H1 (cell line): ENCODE data around the gene ALDH1A3. TPM values are rescaled to one million over a fixed set of nuclear protein-coding genes. Genes with fewer than 3 reads are reported as not detected.

Source experiments
- CTCF ChIA-PET: fragments of 300-600 bp; sonication (Branson Sonifier 250); formaldehyde crosslinking; loops from one replicate; lab custom pipeline; 2021; ENCODE audit not compliant: partially characterized antibody; lab: Charles Lee
- POLR2A ChIA-PET: fragments of 300-600 bp; sonication (Branson Sonifier 250); formaldehyde crosslinking; loops from one replicate; lab custom pipeline; 2021; ENCODE audit warnings: inconsistent platforms; ENCODE audit not compliant: partially characterized antibody; lab: Charles Lee
- DNase-seq, 2 experiments: peaks; one replicate each; pipeline versions ENCODE4 v3.0.0 to v3.0.0-alpha.2; 2010 to 2022; ENCODE audit warnings: low spot score in 2 of 2, low read depth in 1 of 2, mixed read lengths in 1 of 2
- FAIRE-seq: peaks from 2 replicates; lab custom pipeline; 2011; peaks lifted over from hg19 to GRCh38; lab: Jason Lieb, UNC
- H2AFZ ChIP-seq: 2 replicates; pipeline ENCODE4 v1.8.1; 2012; ENCODE audit warnings: low read length, inconsistent platforms
- H2AK5ac ChIP-seq: 2 replicates; pipeline ENCODE4 v1.6.1; 2013; ENCODE audit warnings: low read depth, low read length
- H2BK120ac ChIP-seq: replicated peaks from 2 replicates; pipeline ENCODE3; 2013; ENCODE audit warnings: low read depth, low read length, inconsistent platforms
- H2BK12ac ChIP-seq: 2 replicates; pipeline ENCODE4 v1.6.1; 2013; ENCODE audit warnings: low read depth, low read length
- H2BK15ac ChIP-seq: 2 replicates; pipeline ENCODE4 v1.6.1; 2013; ENCODE audit warnings: low read length
- H2BK20ac ChIP-seq: 2 replicates; pipeline ENCODE4 v1.6.1; 2013; ENCODE audit warnings: low read length
- H2BK5ac ChIP-seq: 2 replicates; pipeline ENCODE4 v1.6.1; 2013; ENCODE audit warnings: low read depth, low read length
- H3K14ac ChIP-seq: 2 replicates; pipeline ENCODE4 v1.6.1; 2013; ENCODE audit warnings: inconsistent platforms; ENCODE audit not compliant: insufficient read length
- H3K18ac ChIP-seq: 2 replicates; pipeline ENCODE4 v1.6.1; 2013; ENCODE audit warnings: low read length; ENCODE audit errors: extremely low read depth
- H3K23ac ChIP-seq: 2 replicates; pipeline ENCODE4 v1.6.1; 2013; ENCODE audit warnings: inconsistent platforms; ENCODE audit not compliant: insufficient read length
- H3K23me2 ChIP-seq: 2 replicates; pipeline ENCODE4 v1.6.1; 2013; ENCODE audit warnings: low read depth, low read length
- H3K27ac ChIP-seq: 2 replicates; pipeline ENCODE4 v1.6.1; 2011; ENCODE audit warnings: low read depth, low read length, inconsistent platforms
- H3K27me3 ChIP-seq, 4 experiments: replicated peaks in 1 of 4; 1 replicate in 1 of 4; 2 replicates in 3 of 4; pipeline versions ENCODE4 v1.6.1 to v1.8.1; 2011 to 2013; ENCODE audit warnings: low read length in 3 of 4, mild to moderate bottlenecking in 3 of 4, inconsistent platforms in 2 of 4, mixed read lengths in 2 of 4, moderate library complexity in 1 of 4; ENCODE audit not compliant: control insufficient read depth in 3 of 4, insufficient read depth in 3 of 4; ENCODE audit errors: extremely low read depth in 1 of 4
- H3K36me3 ChIP-seq, 4 experiments: 2 replicates each; pipeline versions ENCODE4 v1.6.1 to v1.8.1; 2011 to 2013; ENCODE audit warnings: mild to moderate bottlenecking in 4 of 4, low read length in 3 of 4, moderate library complexity in 2 of 4, control low read depth in 1 of 4, inconsistent platforms in 1 of 4; ENCODE audit not compliant: insufficient read depth in 4 of 4, control insufficient read depth in 2 of 4
- H3K4ac ChIP-seq: replicated peaks from 2 replicates; pipeline ENCODE3; 2013; ENCODE audit warnings: low read length, low read depth, mixed read lengths, inconsistent platforms; ENCODE audit not compliant: insufficient read length
- H3K4me1 ChIP-seq, 4 experiments: replicated peaks in 1 of 4; 1 replicate in 1 of 4; 2 replicates in 3 of 4; pipeline versions ENCODE4 v1.6.1 to v1.8.1; 2011 to 2013; ENCODE audit warnings: low read length in 3 of 4, inconsistent platforms in 2 of 4, mixed read lengths in 1 of 4; ENCODE audit not compliant: insufficient read depth in 4 of 4, control insufficient read depth in 3 of 4
- H3K4me2 ChIP-seq, 2 experiments: 2 replicates each; pipeline versions ENCODE4 v1.6.1 to v1.8.1; 2011 to 2013; ENCODE audit warnings: low read depth in 2 of 2, low read length in 2 of 2, control low read depth in 1 of 2, inconsistent platforms in 1 of 2, mild to moderate bottlenecking in 1 of 2; ENCODE audit not compliant: insufficient read depth in 1 of 2
- H3K4me3 ChIP-seq, 4 experiments: fragments of 200-600, 300-600 bp in 1 of 4; sonication (generic), shearing (Covaris generic), sonication (Bioruptor Twin) in 1 of 4; 2 replicates each; pipeline versions ENCODE4 v1.5.1 to v1.8.1; 2011 to 2016; ENCODE audit warnings: low read length in 4 of 4, low read depth in 3 of 4, control low read depth in 2 of 4, inconsistent platforms in 2 of 4, mild to moderate bottlenecking in 2 of 4, mixed read lengths in 1 of 4, moderate library complexity in 1 of 4; ENCODE audit not compliant: insufficient read depth in 2 of 4; ENCODE audit errors: extremely low read depth in 1 of 4
- H3K56ac ChIP-seq: replicated peaks from 2 replicates; pipeline ENCODE3; 2013; ENCODE audit warnings: low read depth, mild to moderate bottlenecking, mixed read lengths, low read length, inconsistent platforms; ENCODE audit not compliant: insufficient read length
- H3K79me1 ChIP-seq: 2 replicates; pipeline ENCODE4 v1.6.1; 2013; ENCODE audit warnings: low read depth, low read length, control low read depth
- H3K79me2 ChIP-seq, 2 experiments: 2 replicates each; pipeline versions ENCODE4 v1.6.1 to v1.8.1; 2012 to 2013; ENCODE audit warnings: low read length in 2 of 2, mild to moderate bottlenecking in 2 of 2, inconsistent platforms in 1 of 2; ENCODE audit not compliant: insufficient read depth in 2 of 2, control insufficient read depth in 1 of 2
- H3K9ac ChIP-seq, 4 experiments: replicated peaks in 1 of 4; 1 replicate in 1 of 4; 2 replicates in 3 of 4; pipeline versions ENCODE4 v1.6.1 to v1.8.1; 2011 to 2013; ENCODE audit warnings: low read depth in 3 of 4, low read length in 3 of 4, control low read depth in 2 of 4, mild to moderate bottlenecking in 2 of 4, moderate library complexity in 2 of 4, inconsistent platforms in 1 of 4; ENCODE audit errors: extremely low read depth in 1 of 4
- H3K9me3 ChIP-seq, 2 experiments: 2 replicates each; pipeline versions ENCODE4 v1.6.1 to v1.8.1; 2012 to 2013; ENCODE audit warnings: mild to moderate bottlenecking in 2 of 2, moderate library complexity in 2 of 2, control low read depth in 1 of 2, inconsistent platforms in 1 of 2, low read depth in 1 of 2, low read length in 1 of 2, mixed read lengths in 1 of 2; ENCODE audit not compliant: insufficient read depth in 2 of 2
- H4K20me1 ChIP-seq, 2 experiments: replicated peaks in 1 of 2; 2 replicates each; pipeline versions ENCODE3 to v1.8.1; 2011 to 2013; ENCODE audit warnings: inconsistent platforms in 2 of 2, low read length in 2 of 2, mild to moderate bottlenecking in 1 of 2; ENCODE audit not compliant: insufficient read depth in 2 of 2, control insufficient read depth in 1 of 2
- H4K5ac ChIP-seq: 2 replicates; pipeline ENCODE4 v1.6.1; 2013; ENCODE audit warnings: low read length, low read depth, mixed read lengths, inconsistent platforms; ENCODE audit not compliant: insufficient read length
- H4K8ac ChIP-seq: 2 replicates; pipeline ENCODE4 v1.8.0; 2013; ENCODE audit warnings: mild to moderate bottlenecking, moderate library complexity, low read length, inconsistent platforms; ENCODE audit not compliant: insufficient read depth; ENCODE audit errors: extremely low read depth
- H4K91ac ChIP-seq: replicated peaks from 2 replicates; pipeline ENCODE3; 2013; ENCODE audit warnings: low read length, mixed read lengths, inconsistent platforms; ENCODE audit not compliant: insufficient read length
- NANOG ChIP-seq: IDR thresholded peaks from 2 replicates; pipeline ENCODE4 v1.6.1; 2011; ENCODE audit warnings: low read length, low read depth, mild to moderate bottlenecking, inconsistent platforms; ENCODE audit not compliant: insufficient read depth, poor library complexity, severe bottlenecking
- WGBS, 2 experiments: shearing (Covaris generic) in 1 of 2; methylation state at CpG; one replicate each; pipeline versions ENCODE4 v1.1.6 to v1.1.7; 2013 to 2015; ENCODE audit warnings: low lambda C conversion rate in 2 of 2, mixed read lengths in 2 of 2, inconsistent platforms in 1 of 2, low coverage in 1 of 2, missing lambda C conversion rate in 1 of 2; ENCODE audit not compliant: insufficient replicate concordance in 2 of 2, insufficient coverage in 1 of 2, insufficient read length in 1 of 2; ENCODE audit errors: extremely low coverage in 1 of 2, missing lambda C conversion rate in 1 of 2; 5-methylcytosine and 5-hydroxymethylcytosine counted together
- polyA plus RNA-seq, 7 experiments: library from polyadenylated mRNA; depleted of rRNA in 3 of 7; stranded (reverse) in 5 of 7; unstranded in 2 of 7; fragments of >200 nt in 5 of 7; fragments of 200-250 nt in 2 of 7; gene quantifications; 1 replicate in 5 of 7; 2 replicates in 1 of 7; 4 replicates in 1 of 7; pipeline versions ENCODE4 v1.2.1 to v1.2.3, GENCODE V29; 2011 to 2013; ENCODE audit warnings: missing spikeins in 2 of 7, mixed read lengths in 2 of 7
- total RNA-seq: library from RNA; stranded (reverse); fragmentation: NEBNext Ultra II Directional; extraction: Animal tissue kit (Norgen Biotek cat#: 25700); gene quantifications from 2 replicates; pipeline ENCODE4 v1.2.1, GENCODE V29; 2021

ALDH1A3 gene
- total and polyA plus RNA-seq, 2 of the 8 experiments (the other 6 are each of a cell fraction or from before 2014, with no cell fraction given) = 2.2 to 5.5 TPM

- no peak overlapping the region for H3K4ac ChIP-seq
- H2AFZ ChIP-seq = no peak overlapping the region
- H3K23me2 ChIP-seq = no peaks in the 10 kb centered on the region; the same call in 1 of the 2 replicates
- peaks cover 0 to 1% of the 10 kb centered on the region in 2 experiments for H4K20me1 ChIP-seq
- H3K36me3 ChIP-seq = no peaks in the 10 kb centered on the region
- H2BK12ac ChIP-seq = no peak overlapping the region
- no peak overlapping the region for H3K4me3 ChIP-seq
- no peaks in the 10 kb centered on the region for H3K79me2 ChIP-seq
- POLR2A ChIA-PET = no interaction called here
- no peak overlapping the region for H4K5ac ChIP-seq
- no peak overlapping the region for H4K8ac ChIP-seq
- H2BK5ac ChIP-seq = no peak overlapping the region
- no peak overlapping the region for H3K56ac ChIP-seq
- CTCF ChIA-PET = interaction anchor here (0.9 to 1.8 kb wide), 6 partner anchors 13 to 366 kb away, joined by 3 to 9 read pairs (median 4); partner anchors contain the start of gene CHSY1
- FAIRE-seq (no peak), DNase-seq (no peak)
- no peak overlapping the region for H3K23ac ChIP-seq
- H3K9me3 ChIP-seq = no peaks in the 10 kb centered on the region
- no peak overlapping the region for H3K18ac ChIP-seq
- no peak overlapping the region for H2BK20ac ChIP-seq
- WGBS, 2 experiments = 82% methylated on average over 7 of the region's 7 CpGs; no CpG with 5 or more reads in 1 of the 2 experiments
- H3K14ac ChIP-seq = no peak overlapping the region
- no peaks in the 10 kb centered on the region for H3K79me1 ChIP-seq
- 0 out of 7 replicates have a peak, but pooled peaks cover 0 to 4% (median 1%) of the 10 kb centered on the region in 4 experiments for H3K4me1 ChIP-seq
- H4K91ac ChIP-seq = no peak overlapping the region
- peaks cover 5 to 17% (median 16%) of the 10 kb centered on the region in 4 experiments for H3K27me3 ChIP-seq
- H2BK15ac ChIP-seq = no peak overlapping the region
- no peak overlapping the region for H3K27ac ChIP-seq
- no peak overlapping the region for H2AK5ac ChIP-seq
- H3K4me2 ChIP-seq = no peak overlapping the region
- no peak overlapping the region for H2BK120ac ChIP-seq
- no peak overlapping the region for H3K9ac ChIP-seq
- no peak for TF ChIP-seq NANOG
Observed at GRCh38 chr15:100885811-100886210, 6.2 kb downstream of the ALDH1A3 start.
